HTERT RPE-1 (cell line): ENCODE data around the gene TLR9.

Experiments
- in situ Hi-C: fragments of 300-500 bp; cut with MboI; formaldehyde crosslinking; loops from 4 replicates; pipeline ENCODE4 v1.14.3; 2020; ENCODE audit warnings: low sequenced_read_pairs

TLR9 gene

DNA sequence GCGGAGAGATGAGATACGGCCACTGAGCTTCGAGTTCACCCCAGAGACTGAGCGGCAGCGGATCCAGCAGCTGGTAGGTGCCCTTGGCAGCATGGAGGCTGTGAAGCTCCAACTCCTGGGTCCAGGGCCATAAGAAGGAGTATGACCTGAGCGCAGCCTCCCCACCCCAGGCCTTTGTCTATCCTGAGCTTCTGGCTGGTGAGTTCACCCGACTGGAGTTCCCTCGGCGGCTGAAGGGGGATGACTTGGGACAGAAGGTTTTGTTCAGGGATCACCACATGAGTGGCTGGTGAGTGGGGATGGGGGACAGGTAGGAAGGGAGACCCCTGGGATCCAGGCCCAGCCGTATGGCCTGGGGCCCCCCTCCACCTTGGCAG is 22.7 kb upstream of the TLR9 start:
- in situ Hi-C loops, result no loop called here

DNA sequence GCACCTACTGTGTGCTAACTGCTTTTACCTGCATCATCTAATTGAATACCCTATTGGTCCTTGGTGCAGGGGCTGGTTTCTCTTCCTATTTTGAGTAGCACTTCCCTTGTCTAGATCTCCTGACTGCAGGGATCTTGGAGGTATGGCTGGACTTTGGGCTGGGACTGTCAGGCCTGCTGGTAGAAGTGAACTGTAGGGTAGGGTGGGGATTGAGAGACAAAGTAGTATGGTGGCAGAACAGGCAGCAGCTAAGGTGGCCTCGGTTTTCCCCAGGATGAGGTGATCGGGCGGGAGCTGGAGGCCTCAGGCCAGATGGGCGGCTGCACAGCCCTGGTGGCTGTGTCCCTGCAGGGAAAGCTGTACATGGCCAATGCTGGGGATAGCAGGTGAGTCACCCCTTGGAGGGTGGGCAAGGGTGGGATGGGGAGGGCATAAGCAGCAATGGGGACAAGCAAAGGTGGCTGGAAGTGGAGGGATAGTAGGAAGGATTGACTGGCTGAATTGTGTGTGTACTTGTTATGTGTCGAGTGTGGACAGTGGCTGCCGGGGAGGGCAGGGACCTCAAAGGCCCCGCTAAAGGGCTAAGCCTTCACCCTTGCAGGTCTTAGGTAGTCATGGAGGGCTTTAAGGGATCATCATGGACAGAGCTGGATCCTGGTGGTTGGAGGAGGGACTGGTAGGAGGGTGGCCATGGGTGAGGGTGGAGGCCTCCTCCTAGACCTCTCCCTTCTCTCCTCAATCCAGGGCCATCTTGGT is 22.1 kb upstream of the TLR9 start:
- in situ Hi-C loops, result no loop called here

DNA sequence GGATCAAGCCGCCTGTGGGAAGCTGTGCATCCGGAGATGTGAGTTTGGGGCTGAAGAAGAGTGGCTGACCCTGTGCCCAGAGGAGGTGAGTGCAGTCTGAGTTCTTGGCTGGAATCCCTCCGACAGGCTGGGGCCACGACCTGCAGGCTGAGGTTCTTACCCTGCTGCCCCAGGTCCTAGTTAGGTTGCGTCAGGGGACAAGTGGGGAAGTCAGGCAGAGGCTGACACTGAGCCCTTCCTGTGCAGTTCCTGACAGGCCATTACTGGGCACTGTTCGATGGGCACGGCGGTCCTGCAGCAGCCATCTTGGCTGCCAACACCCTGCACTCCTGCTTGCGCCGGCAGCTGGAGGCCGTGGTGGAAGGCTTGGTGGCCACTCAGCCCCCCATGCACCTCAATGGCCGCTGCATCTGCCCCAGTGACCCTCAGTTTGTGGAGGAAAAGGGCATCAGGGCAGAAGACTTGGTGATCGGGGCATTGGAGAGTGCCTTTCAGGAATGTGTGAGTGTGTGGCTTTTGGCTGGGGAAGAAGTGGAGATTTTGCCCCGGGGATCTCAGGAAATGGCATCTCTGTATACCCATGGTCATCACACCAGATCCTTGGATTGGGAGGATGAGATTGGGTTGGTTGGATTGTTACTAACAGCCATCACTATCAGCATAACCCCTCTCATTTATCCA is 21.4 kb upstream of the TLR9 start:
- in situ Hi-C loops, result no loop called here

DNA sequence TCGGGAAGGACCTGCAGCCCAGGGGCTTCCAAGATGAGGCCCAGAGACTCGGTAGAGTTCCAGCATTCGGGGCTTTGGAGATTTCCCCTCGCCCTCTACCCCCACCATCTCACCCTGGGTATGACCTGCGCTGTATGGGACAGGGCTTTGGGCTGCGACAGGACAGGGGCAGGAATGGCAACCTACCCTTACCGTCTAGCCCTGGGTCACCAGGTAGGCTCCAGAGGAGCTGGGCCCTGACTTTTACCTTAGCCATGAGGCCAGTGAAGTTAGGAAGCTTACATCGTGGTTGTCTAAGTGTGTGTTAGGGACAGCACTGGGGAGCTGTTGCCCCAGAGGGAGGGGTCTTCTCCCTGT is 20.8 kb upstream of the TLR9 start:
- in situ Hi-C loops, result no loop called here

DNA sequence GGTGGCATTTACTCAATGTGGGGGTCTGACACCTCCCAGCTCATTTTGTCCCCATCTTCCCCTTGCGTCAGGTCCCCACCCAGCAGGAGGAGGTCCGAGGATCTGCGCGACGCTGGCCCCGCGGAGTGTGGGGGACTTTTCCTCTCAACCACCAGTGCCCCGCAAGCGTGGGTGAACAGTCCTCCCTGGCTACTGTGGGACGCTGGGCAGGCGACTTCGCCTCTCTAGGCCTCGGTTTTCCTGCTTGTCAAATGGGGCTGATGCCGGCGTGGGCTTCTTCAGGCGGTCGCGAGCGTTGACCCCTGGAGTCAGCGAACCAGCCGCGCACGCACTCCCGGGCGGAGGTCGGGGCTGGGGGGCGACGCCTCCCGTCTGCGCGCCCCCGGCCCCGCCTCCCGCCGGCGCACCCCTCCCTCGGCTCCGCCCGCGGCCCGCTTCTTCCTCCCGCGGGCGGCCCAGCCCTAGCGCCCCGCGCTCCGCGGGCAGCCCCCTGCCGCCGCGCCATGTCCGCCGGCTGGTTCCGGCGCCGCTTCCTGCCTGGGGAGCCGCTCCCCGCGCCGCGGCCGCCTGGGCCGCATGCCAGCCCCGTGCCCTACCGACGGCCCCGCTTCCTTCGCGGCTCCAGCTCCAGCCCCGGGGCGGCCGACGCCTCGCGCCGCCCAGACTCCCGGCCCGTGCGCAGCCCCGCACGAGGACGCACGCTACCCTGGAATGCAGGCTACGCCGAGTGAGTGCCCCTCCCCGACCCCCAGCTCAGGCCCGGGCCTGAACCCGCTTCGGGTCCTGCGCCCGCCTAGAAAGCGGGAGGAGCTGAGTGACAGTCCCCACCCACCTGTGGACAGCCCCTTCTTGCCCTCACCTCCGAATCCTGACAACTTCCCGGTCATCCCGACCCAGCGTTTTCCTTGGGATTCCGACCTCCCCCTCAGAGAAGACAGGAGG is 20.1 kb upstream of the TLR9 start, which contains the start of gene PPM1M:
TSS of gene PPM1M (plus strand) at position 438 of the 942 bp plus-strand sequence. CDS start at position 504, 66 bp downstream.
- in situ Hi-C loops, result no loop called here

DNA sequence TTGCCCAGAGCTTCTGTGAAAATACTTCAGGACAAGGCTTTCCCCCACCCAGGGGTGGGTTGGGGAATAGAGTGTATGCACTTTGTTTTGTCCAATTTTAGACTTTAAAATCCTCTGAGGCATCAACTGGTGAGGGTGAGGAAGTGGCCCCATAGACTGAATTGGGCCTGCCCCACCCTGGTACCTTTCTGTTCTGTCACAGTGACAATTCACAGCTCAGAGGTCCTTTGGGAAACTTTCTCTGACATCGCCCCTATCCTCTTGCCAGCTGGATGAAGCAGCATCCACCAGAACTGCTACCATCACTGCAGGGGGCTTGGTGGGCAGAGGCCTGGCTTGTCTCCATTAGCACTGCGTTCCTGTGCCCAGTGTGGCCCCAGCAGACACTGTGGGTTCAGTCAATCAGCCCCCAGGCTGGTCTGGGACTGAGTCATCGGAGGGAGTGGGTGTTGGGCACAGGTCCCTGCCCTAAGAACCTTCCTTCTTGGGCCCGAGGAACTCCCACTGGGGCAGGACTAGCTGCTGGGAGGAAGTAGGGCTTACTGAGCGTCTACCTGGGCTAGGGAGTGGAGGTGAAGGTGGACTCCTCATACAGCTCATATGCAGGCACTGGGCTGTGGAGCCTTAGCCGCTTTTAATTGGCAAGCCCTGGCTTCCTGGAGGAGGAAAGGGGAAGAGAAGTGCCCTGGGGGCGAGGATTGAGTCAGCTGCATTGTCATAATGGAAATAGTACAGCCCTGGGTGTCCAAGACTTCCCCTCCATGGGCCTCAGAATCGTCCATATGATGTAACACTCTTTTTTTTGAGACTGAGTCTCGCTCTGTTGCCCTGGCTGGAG is 18.6 kb upstream of the TLR9 start:
- in situ Hi-C loops, result no loop called here

DNA sequence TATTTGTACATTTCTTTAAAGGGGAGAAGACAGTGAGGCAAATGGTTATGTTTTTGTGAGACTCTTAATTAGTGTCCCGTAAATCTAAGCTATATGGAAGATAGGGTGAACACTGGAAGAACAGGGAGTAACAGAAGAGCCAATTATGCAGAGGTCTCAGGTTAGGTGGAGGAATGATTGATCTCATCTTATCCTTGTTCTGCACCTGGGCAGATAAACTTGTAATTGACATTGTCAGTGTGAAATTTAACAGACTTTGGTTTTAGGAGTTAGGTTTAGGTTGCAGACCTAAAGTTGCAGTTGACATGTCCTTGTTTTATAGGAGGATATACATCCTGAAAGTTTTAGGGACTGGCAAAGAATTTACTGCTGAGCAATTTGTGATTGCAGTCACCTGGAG is 16.6 kb upstream of the TLR9 start:
- in situ Hi-C loops, result no loop called here

DNA sequence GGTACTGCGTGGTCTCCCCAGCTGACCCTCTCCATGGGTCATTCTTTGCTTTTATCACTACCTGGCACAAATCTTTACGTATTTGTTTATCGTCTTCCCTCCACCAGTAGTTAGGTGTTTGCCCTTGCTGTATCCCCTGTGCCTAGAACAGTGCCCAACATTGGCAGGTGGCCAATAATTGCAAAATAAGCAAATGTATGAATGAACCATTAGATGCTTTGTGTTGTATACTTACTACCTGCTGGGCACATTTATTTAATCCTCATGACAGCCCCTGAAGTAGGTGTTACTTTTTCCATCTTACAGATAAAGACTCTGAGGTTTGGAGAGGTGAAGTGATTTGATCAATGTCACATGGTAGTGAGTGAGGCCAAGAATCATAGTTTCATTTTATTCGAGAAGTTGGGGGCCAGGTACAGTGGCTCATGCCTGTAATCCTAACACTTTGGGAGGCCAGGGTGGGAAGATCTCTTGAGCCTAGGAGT is 15.5 kb upstream of the TLR9 start:
- in situ Hi-C loops, result no loop called here

DNA sequence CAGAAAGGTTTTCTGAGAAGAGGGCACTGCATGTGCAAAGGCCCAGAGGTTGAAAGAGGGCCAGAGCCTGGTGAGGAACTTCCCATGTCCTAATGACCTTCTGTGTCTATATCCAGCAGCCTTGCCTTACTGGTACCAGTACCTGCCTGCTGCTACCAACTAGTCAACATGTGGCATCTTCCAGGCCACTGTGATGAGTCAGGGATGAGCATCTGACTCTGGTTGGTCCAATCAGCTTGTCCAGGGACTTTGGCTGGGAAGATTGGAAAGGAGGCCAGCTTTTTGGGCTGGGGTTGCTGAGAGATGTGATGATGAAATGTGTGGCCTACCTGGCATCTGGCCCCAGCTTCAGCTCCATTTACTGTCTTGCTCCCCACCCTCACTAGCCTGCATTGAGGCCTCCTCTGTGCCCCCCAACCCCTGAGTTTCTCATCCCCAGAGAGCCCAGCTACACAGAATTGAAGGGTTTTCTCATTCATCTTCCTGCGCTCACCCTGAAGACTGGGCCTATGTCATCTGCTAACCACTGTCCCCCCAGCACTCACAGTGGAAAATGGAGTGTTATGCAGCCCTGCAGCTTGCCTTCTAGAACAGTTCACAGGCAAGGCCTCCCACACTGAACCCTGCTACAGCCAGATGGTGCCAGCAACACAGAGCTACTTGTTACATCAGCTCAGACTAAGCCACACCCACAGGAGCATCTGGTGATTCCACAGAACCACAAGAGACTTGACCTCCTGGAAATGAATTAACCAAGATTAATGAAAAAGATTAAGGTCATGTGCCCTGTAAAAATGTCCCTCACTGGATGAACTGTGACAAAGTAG is 14.8 kb upstream of the TLR9 start:
- in situ Hi-C loops, result no loop called here

DNA sequence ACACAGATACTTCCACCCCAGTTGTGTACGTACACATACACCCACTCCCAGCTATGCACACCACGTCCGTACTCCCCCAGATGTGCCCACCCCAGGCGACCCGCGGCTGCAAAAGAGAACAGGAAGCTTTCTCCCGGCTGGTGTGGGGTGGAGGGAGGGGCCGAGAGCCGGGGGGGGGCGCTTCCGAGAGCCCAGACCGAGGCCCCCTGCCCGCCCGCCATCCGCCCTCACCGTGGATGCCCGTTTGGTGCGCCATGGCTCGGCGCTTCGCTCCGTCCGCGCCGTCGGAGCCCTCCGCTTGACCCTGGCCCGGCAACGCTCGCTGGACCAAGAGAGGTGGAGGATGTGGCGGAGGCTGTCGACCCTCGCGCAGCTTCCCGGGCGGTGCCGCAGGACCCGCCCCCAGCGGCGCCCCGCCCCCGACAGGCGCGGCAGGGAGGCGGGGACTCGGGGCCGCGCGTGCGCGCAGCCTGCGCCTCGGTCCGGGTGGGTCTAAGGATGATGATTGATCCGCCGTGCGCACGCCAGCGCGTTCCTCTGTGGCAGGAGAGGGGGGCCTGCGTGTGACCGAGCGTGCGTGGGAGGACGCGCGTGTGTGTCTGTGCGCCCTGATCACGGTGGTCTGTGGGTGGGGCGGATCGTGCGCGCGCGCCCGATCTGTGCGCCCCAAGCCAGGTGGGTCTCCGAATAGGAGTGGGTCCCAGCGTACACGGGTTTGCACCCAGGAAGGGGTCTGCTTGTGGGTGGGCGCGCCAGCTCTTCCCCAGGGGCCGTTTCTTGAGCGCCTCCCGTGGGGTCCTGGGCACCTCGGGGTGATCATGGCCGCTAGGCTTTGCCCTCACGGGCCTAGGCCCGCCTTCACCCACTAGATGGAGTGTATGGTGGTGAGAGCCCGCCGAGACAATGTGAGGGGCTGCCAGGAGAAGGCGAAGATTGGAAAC is 13.6 kb upstream of the TLR9 start, which contains the start of gene TWF2:
TSS of gene TWF2 (minus strand) at position 398 of the 941 bp plus-strand sequence. CDS start at position 256, 142 bp downstream.
- in situ Hi-C loops, result no loop called here

DNA sequence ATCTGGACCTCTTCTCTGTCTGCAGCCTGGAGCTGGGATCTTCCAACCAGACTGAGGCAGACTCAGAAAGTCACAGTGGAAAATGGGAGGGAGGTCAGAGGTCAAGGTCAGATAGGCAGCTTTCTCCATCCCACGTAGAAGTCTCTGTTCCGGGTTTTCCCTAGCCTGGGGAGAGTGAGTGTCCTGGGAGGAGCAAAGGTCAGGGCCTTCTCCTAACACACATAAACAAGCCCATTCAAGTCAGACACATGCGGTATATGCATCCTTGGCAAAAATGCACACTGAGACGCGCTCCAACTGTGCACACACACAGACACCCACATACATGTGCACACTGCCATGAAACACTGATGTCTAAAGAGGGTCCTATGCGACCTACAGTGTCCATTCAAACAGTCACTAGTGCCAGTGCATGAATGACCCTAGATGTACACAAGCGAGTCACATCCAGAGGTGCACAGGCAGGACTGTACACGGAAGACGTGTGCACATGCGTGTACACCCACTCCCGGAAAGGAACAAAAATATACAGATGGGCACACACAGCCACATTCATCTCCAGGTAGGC is 12.8 kb upstream of the TLR9 start:
- in situ Hi-C loops, result no loop called here

DNA sequence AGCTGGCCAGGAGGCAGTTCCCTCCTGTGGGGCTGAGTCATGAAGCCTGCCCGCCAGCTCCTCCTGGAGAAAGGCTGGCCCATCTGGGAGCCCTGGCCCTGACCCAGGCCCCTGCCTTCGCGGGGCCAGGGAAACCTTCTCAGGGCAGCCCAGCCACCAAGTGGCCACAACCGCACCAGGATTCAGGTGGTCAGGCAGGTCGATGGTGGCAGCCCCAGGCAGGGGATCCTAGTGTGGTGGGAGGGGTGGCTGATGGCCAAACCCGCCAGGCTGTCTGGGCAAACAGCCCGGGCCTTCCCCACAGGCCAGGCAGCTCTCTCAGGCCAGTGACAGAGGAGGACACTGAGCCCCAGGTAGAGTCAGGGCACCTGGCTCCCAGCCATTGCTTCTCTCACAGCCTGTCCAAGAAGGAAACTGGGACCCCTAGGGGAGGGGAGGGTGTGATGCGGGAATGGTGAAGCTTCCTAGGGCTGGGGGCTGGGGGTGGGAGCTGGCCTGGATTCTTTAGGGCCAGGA is 12.3 kb upstream of the TLR9 start:
- in situ Hi-C loops, result no loop called here

DNA sequence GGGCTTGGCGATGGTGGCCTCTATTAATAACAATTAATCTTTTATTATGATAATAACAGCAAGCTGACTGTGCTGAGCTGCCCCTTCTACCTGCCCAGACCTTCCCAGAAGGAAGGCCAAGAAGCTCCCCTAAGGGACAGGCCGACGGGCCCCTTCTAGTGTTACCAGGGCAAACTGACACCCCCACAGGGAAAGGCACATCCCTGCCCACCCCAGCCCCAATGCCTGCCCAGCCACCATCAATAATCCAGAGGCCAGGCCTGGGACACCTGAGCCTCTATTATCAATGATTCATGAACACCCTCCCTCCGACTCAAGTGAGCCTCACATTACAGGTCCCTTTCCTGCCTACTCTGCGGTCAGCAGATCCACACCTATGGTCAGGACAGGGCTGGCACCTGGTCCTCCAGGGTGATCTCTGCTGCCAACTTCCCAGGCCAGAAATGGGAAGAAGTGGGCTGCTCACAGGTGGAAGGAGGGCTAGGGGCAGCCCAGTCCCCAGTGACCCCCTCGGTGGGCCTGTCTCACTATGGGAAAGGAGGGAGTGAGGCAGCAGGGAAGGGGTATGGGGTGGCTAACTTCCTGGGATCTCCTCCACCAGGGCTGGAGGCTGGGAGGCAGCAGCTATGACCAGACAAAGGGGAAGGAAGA is 11.7 kb upstream of the TLR9 start:
- in situ Hi-C loops, result no loop called here

DNA sequence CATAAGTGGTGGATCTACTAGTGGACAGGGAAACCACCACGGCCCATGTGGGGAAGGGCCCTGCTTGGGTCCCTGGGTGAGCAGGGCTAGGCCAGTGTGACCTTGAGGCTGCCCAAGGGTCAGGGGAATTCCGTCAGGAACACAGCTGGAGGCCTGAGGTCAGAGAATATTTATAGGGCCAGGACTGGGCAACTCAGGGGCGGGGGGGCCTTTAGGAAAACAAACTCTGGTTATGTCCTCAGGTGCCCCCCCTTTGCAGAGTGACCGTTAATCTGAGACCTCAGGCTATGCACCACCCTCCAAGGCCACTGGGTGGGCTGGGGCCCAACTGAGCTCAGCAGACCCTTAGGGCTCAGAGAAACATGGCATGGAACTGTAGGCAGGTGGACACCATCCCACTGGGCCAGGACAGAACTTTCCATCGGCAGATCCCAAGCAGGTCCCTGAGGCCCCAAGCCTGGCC is 11.0 kb upstream of the TLR9 start:
- in situ Hi-C loops, result no loop called here

DNA sequence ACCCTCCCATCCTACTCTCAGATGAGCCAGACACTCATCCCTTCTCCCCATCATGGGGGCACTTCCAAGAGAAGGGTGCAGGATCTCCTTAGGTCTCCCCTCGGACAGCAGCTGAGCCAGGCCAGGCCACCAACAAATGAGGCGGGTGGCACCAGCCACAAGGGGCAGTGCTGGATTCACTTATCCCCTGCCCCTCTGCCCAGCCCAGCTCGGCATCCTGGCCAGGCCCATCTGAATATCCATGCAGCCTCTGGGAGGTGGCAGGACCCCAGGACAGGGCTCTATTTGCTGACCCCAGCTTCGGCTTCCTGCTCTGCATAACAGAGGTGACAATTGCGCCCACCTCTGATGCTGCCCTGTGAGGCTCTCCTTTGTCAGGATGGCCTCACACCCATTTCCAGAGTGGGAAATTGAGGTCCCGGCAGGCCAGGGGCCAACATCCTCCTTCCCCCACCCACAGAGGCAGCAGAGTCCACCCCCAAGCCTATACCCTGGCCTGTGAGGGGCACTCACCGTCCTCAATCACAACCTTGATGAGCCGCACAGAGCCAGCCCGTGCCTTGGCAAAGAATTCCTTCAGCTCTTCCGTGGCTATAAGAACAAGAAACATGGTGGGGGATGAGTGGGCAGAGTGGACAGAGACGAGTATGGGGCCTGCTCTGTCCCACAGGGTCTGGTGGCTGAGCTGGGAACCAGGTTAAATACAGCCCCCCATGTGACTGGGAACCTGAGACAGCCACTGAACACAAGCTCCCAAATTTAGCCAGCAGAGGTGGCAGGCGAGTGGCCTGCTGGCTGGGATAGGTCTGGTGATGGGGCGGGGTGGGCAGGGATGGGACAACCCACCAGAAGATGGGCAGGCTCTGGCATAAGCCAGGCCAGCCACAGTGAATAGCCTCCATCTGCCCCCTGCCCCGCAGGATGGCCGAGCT is 9.3 kb upstream of the TLR9 start:
- in situ Hi-C loops, result no loop called here

DNA sequence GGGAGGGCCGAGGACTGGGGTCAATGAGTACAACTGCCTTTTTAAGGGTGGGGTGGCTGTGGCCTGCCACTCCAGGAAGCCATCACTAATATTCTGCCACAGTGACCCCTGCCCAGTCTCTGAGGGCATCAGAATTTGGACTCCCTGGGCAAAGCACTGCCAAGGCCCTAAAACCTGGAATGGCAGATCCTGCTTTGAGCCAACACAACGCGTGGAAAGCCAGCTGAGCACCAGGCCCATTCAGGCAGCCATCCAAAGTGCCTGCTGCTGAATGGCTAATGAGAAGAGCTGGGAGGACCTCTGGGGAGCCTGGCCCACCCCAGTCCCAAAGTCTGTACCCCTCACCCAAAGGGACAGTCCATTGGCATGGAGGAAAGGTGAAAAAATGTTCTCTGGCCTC is 8.5 kb upstream of the TLR9 start:
- in situ Hi-C loops, result no loop called here
